Renal cortex interstitium (tissue), 11 donors: ENCODE measurements around the gene CHCHD3. TPM values are rescaled to one million over a fixed set of nuclear protein-coding genes. Genes with fewer than 3 reads are reported as not detected.

ENCODE experiments used
- DNase-seq, 11 donors: peaks; one replicate each; pipeline ENCODE4 v3.0.0-alpha.2; 2013; ENCODE audit warnings: low read depth in 9 of 11, low spot score in 4 of 11; ENCODE audit errors: extremely low read depth in 1 of 11
- polyA plus RNA-seq, 3 donors: library from polyadenylated mRNA; unstranded; fragments of 120-200 nt; gene quantifications; one replicate each; pipeline ENCODE4 v1.2.1, GENCODE V29; 2013; ENCODE audit not compliant: insufficient read length in 3 of 3

The CHCHD3 gene
- polyA plus RNA-seq, 3 donors = 68.7 to 93.4 (median 86.2) TPM

DNA sequence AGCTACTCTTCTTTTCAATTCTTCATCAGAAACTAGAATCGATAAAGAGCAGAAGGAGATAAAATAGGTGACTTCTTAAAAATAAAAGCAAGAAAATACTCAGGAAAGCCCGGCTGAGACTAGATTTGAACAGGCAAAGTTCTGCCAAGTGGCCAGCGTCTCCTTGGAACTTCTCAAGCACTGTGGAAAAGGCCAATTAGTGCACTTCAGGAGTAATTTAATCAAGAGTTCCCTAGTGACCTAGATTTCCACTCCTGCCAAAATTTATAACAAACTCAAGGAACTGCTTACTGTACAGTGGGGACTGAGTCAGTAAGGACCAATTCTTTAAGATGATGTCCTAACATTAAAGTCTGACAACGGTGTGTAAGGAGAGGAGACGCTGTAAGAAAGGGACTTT lies 57.3 kb downstream of the CHCHD3 start:
- DNase-seq = no peak

- DNase-seq = no peak
These were observed 58.4 kb downstream of the CHCHD3 start for GRCh38 chr7:133023370-133024071.

DNA sequence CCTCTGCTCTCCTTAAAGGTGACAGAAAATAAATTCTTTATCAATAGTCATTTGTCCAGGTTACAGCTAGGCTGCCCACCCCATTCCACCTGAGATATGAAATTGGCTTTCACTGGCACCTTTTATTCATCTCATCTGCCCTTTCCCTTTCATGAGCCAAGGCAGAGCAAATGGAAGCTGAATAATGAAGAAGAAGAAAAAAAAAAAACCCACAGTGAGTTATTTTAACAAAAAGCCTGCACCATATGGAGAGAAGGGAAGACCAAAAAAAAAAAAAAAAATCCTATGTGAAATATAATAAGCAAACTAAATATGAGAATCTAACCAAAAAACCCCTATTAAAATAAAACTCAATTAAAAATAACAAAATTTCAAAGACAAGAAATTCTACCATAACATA lies 59.2 kb downstream of the CHCHD3 start:
- no peak for DNase-seq

DNA sequence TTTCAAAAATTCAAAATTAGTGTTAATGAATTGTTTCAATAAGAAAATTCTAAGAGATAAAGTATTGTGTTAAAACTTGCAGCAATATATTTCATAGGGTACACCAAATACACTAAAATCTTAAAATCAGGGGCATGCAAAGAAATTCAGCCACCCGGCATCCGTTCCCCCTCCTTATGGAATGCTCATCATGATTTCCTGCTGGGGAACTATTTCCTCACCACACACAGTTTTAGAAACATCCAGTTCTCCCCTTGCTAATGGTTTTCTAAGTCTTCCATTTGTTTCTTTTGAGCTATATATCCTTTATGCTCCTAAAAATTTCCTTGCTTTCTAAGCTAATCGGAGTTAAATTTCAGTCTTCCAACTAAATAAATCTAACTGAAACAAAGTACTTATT lies 60.7 kb downstream of the CHCHD3 start:
- DNase-seq = no peak

GRCh38 chr7:133020496-133020895 lies 61.4 kb downstream of the CHCHD3 start:
- DNase-seq = no peak

DNA sequence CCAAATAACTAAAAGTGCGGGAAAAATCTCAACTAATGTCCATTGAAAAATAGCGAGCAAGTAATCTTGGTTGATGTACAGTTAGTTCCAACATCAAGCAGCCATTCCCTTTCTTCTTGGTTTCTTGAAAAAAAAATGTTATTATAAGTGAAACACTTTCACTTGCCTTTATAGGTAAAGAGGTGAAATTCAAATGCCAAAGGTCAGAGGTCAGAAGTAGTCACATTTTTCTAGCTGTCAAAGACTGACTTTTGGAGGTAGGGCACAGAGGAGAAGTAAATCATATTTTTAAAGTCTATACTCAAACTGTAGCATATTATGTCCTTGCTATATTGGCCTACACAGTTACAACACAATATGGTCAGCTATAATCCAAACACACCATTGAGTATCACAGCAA lies 62.3 kb downstream of the CHCHD3 start:
- no peak for DNase-seq

DNA sequence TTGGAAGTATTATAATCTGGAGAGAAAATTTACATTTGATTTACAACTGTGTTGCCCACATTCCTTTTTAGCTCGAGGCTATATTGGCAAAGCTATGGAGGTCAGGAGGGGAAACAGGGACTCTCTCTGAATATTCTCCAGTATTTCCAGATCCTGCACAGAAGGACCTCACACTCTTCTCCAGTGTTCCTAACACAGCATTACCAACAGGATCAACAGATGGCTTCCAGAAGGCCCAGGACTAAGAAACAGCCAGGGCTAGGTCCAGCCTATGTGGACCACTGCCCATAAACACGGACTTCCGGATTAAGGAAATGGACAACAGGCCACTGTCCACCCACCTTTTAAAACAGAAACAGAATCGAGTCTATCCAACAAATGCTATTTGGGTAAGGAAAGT lies 65.3 kb downstream of the CHCHD3 start:
- DNase-seq = no peak

DNA sequence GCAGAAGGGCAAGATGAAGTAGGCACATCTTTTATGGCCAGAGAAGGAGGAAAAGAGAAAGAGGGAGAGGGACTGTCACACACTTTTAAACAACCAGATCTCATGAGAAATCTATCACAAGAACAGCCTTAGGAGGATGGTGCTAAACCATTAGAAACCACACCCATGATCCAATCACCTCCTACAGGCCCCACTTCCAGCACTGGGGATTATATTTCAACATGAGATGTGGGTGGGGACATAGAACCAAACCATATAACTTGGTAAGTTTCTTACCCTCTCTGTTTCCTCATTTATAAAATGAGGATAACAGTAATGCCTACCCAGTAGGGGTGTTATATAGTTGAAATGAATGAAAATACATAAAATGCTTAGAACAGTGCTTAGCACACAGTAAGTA lies 66.0 kb downstream of the CHCHD3 start:
- DNase-seq = no peak

GRCh38 chr7:133011746-133012145 lies 70.1 kb downstream of the CHCHD3 start:
- DNase-seq = no peak

DNA sequence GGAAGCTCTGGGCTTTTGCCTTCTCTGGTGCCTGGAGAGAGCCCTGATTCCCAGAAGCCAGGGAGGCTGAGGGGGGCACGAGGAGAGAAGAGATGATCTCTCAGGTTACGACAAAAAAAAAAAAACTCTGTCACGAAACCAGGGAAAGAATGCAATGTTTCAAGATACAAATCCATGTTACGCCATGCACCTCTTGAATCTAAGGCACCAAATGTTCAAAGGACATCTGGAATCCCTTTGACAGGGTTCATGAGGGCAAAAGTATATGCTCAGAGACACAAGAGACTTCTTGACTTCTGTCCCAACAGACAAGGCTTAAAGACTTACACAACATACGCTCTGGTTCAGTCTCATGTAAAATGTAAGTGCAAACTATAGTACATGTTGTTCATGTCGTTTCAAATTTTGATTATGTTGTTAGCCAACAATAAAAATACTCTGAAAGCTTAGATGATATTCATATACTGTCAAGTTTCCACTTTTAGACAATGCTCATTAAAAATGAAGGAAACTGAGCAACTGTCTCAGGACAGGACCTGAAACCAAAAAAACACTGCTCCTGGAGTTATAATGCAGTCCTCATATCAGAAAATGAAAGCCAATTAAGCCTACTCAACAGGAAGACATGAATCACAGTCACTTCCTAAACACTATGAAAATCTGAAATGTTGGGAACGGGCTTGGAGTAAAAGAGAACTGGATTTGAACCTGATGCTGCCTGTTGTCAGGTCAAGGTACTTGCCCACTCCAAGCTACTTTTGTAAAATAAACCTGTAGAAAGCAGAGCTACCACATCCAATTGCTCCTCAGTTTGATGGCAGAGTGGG lies 72.3 kb downstream of the CHCHD3 start:
- DNase-seq = no peak

DNA sequence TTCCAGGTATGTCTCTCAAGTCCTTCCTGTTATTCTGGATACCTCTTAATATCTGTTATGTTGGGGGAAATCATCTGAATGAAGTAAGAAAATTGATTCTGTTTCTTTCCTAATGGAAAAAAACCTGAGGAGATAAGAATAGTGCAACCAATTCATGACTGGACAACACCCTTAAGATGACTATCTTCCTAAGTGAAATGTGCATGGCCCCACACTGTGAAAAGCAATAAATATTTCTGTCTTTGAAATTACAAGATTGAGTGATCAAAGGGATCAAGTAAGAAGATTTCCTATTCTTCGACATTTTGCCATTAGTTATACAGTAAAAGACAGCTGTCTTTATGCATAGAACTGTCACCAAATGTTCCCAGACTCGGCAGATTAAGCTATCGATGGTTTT lies 73.9 kb downstream of the CHCHD3 start:
- no peak for DNase-seq

GRCh38 chr7:133003052-133003910 lies 78.6 kb downstream of the CHCHD3 start:
- DNase-seq = no peak

- DNase-seq = no peak
These were observed 80.2 kb downstream of the CHCHD3 start for GRCh38 chr7:133001727-133002126.

DNA sequence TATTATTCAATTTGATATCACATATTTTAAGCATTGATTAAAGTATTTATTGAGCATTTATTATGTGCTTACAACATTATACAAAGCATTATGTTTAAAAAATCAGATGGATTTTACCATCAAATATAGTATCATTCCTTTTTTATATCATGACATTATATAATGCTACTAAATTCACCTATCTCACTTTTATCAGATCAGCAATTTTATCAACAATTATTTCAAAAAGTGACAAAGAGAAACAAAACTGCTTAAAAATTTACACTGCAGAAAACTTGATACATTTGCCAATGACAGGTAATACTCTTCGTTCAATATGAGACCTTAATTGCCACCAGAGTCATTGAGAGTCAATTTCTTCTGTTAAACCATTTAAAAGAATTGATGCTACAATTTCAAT lies 82.0 kb downstream of the CHCHD3 start:
- no peak for DNase-seq

GRCh38 chr7:132998763-132999162 lies 83.1 kb downstream of the CHCHD3 start:
- DNase-seq = no peak

DNA sequence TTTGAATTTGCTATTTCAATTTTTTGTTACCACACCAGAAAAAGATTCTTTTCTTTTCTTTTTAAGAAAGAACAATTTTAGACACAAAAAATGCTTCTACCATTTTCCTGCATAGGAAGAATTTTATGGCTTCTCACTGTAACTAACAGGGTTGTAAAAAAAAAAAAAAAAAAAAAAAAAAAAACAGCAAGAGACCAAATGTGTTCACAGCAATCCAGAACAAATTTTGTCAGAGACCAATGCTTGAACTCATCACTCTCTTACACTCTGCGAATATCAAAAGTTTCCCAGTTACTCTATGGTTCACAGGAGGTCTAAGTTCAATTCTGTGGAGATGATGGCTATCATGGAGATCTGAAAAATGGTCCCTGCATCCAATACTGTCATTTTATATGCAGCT lies 84.4 kb downstream of the CHCHD3 start:
- DNase-seq = no peak

DNA sequence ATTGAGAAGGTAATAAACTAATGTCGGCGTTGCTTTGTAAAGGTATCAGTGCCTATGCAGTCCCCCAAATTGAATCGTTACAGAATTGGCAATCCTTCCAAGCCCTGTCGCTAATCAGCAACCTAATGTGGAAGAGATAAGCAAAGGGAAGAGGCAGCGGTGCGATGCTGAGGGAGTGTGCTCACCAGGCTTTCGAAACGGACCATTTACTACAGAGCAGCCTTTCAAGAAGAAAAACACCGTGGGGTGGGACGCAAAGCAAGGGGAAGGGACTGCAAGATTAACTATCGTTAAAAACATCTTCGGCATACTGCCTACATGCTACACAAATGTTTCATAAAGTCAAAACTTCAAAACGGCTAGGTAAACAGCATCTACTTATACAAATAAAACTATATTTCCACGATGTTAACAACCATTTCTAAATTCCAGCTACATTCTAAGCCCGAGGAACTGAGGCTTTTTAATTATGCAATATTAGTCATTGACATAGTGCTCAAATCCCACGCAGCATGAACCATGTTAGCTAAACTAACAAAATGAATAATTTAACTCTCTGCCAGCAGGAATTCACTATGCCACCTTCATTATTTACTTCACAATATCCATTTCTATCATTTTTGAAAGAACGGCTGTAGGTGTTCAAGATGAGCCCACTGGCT lies 85.2 kb downstream of the CHCHD3 start:
- no peak for DNase-seq

- no peak for DNase-seq
These were observed 88.4 kb downstream of the CHCHD3 start for GRCh38 chr7:132993377-132994013.
